HG02970 (cell line): ENCODE measurements around the gene CITED2.

Experiments
- ATAC-seq: cut with Tn5 transposase; IDR thresholded peaks from one replicate; pipeline ENCODE4 v1.9.1; 2021; ENCODE audit warnings: mild to moderate bottlenecking, moderate library complexity, moderate number of reproducible peaks; ENCODE audit not compliant: unreplicated experiment, low FRiP score

The CITED2 gene

GRCh38 chr6:139334806-139335446, 39.5 kb downstream of the CITED2 start:
- ATAC-seq: no peak

GRCh38 chr6:139330826-139331500, 43.5 kb downstream of the CITED2 start:
- ATAC-seq: no peak

- ATAC-seq: no peak
Observed at GRCh38 chr6:139330306-139330705, 44.1 kb downstream of the CITED2 start.

GRCh38 chr6:139329224-139329623, 45.2 kb downstream of the CITED2 start:
- no peak for ATAC-seq

GRCh38 chr6:139327038-139327437, 47.4 kb downstream of the CITED2 start:
- ATAC-seq: no peak

- no peak for ATAC-seq
Observed at GRCh38 chr6:139325686-139326085, 48.8 kb downstream of the CITED2 start.

- no peak for ATAC-seq
Observed at GRCh38 chr6:139325125-139325524, 49.3 kb downstream of the CITED2 start.

GRCh38 chr6:139324301-139324555, 50.2 kb downstream of the CITED2 start:
- no peak for ATAC-seq

GRCh38 chr6:139323511-139324300, 50.7 kb downstream of the CITED2 start:
- ATAC-seq: peak; percentile 52
